Activated CD4-positive, alpha-beta T cell treated with anti-CD3 and anti-CD28 coated beads, Interleukin-2, amount 10 ng/mL, durations not matched to agents 24 days and 14 days (primary cell): Measurements from ENCODE around the gene UBE2H. TPM values are rescaled to one million over a fixed set of nuclear protein-coding genes. Genes with fewer than 3 reads are reported as not detected.
"Not testable (repeated sequence)": the region's sequence is repeated elsewhere in the genome, so short reads cannot be mapped to it uniquely, and the experiment has no call there.

ENCODE experiments used
- DNase-seq: peaks from one replicate; pipeline ENCODE4 v3.0.0; 2022
- H3K27ac Mint-ChIP-seq: one replicate; pipeline ENCODE4 v1.8.0; 2022; ENCODE audit warnings: mild to moderate bottlenecking, mixed read lengths
- H3K27me3 Mint-ChIP-seq: one replicate; pipeline ENCODE4 v1.8.0; 2022; ENCODE audit warnings: mixed read lengths
- H3K36me3 Mint-ChIP-seq: one replicate; pipeline ENCODE4 v1.8.0; 2022; ENCODE audit warnings: low read depth, mild to moderate bottlenecking, mixed read lengths
- H3K4me1 Mint-ChIP-seq: one replicate; pipeline ENCODE4 v1.8.0; 2021; ENCODE audit warnings: mixed read lengths
- H3K4me3 Mint-ChIP-seq: one replicate; pipeline ENCODE4 v1.8.0; 2022; ENCODE audit warnings: mild to moderate bottlenecking, moderate library complexity, mixed read lengths
- H3K9me3 Mint-ChIP-seq: one replicate; pipeline ENCODE4 v1.8.0; 2021; ENCODE audit warnings: mixed read lengths
- intact Hi-C: fragments of 100-400 bp; cut with micrococcal nuclease; formaldehyde crosslinking; loops from one replicate; pipeline ENCODE4 v1.15.1; 2023
- total RNA-seq: library from RNA; stranded (reverse); gene quantifications from 2 replicates; pipeline ENCODE4 v1.2.3, GENCODE V29; 2022

Gene UBE2H
- total RNA-seq, 1 donor from 2014 or later = 21.7 TPM

- no peaks in the 10 kb centered on the region for H3K4me1 Mint-ChIP-seq
- DNase-seq = no peak
- H3K4me3 Mint-ChIP-seq = no peak overlapping the region
- H3K27ac Mint-ChIP-seq = no peak overlapping the region
- intact Hi-C loops = no loop called here
- no peaks in the 10 kb centered on the region for H3K36me3 Mint-ChIP-seq
- peaks cover 8% of the 10 kb centered on the region for H3K9me3 Mint-ChIP-seq
- peaks cover 28% of the 10 kb centered on the region for H3K27me3 Mint-ChIP-seq
These were observed 136.0 kb downstream of the UBE2H start for GRCh38 chr7:129816742-129817141.

GRCh38 chr7:129807863-129808262 is 144.9 kb downstream of the UBE2H start:
- peaks cover 7% of the 10 kb centered on the region for H3K27me3 Mint-ChIP-seq
- no peak overlapping the region for H3K4me3 Mint-ChIP-seq
- H3K9me3 Mint-ChIP-seq = no peaks in the 10 kb centered on the region
- no peak overlapping the region for H3K27ac Mint-ChIP-seq
- DNase-seq = no peak
- no peaks in the 10 kb centered on the region for H3K36me3 Mint-ChIP-seq
- H3K4me1 Mint-ChIP-seq = no peaks in the 10 kb centered on the region
- intact Hi-C loops = no loop called here

GRCh38 chr7:129804890-129805719 is 147.7 kb downstream of the UBE2H start:
- H3K36me3 Mint-ChIP-seq = no peaks in the 10 kb centered on the region
- intact Hi-C loops = no loop called here
- H3K4me3 Mint-ChIP-seq = no peak overlapping the region
- no peak overlapping the region for H3K27ac Mint-ChIP-seq
- H3K27me3 Mint-ChIP-seq = peaks cover 4% of the 10 kb centered on the region
- H3K9me3 Mint-ChIP-seq = no peaks in the 10 kb centered on the region
- H3K4me1 Mint-ChIP-seq = no peaks in the 10 kb centered on the region
- DNase-seq = no peak

- Mint-ChIP-seq H3K9me3 (no peaks in the 10 kb centered on the region), H3K27me3 (peaks cover 4% of the 10 kb centered on the region), H3K27ac (no peak overlapping the region), H3K36me3 (no peaks in the 10 kb centered on the region), H3K4me3 (no peak overlapping the region), H3K4me1 (no peaks in the 10 kb centered on the region)
- DNase-seq = no peak
- intact Hi-C loops = no loop called here
These were observed 148.5 kb downstream of the UBE2H start for GRCh38 chr7:129804111-129804889.

GRCh38 chr7:129803546-129804081 is 149.1 kb downstream of the UBE2H start:
- Mint-ChIP-seq H3K27ac (no peak overlapping the region), H3K36me3 (no peaks in the 10 kb centered on the region), H3K9me3 (no peaks in the 10 kb centered on the region), H3K27me3 (peaks cover 4% of the 10 kb centered on the region), H3K4me3 (no peak overlapping the region), H3K4me1 (no peaks in the 10 kb centered on the region)
- DNase-seq = no peak
- intact Hi-C loops = no loop called here

- Mint-ChIP-seq H3K36me3 (no peaks in the 10 kb centered on the region), H3K27ac (no peak overlapping the region), H3K4me1 (no peaks in the 10 kb centered on the region), H3K4me3 (no peak overlapping the region), H3K9me3 (no peaks in the 10 kb centered on the region), H3K27me3 (peaks cover 4% of the 10 kb centered on the region)
- DNase-seq = no peak
- intact Hi-C loops = no loop called here
These were observed 150.9 kb downstream of the UBE2H start for GRCh38 chr7:129801882-129802281.

- intact Hi-C loops = no loop called here
- Mint-ChIP-seq H3K27ac (no peak overlapping the region), H3K27me3 (peaks cover 4% of the 10 kb centered on the region), H3K9me3 (no peaks in the 10 kb centered on the region), H3K4me3 (no peak overlapping the region), H3K4me1 (no peaks in the 10 kb centered on the region), H3K36me3 (no peaks in the 10 kb centered on the region)
- no peak for DNase-seq
These were observed 151.9 kb downstream of the UBE2H start for GRCh38 chr7:129800901-129801300.

- Mint-ChIP-seq H3K9me3 (no peaks in the 10 kb centered on the region), H3K4me1 (no peaks in the 10 kb centered on the region), H3K27me3 (peaks cover 4% of the 10 kb centered on the region), H3K4me3 (no peak overlapping the region), H3K27ac (no peak overlapping the region), H3K36me3 (no peaks in the 10 kb centered on the region)
- intact Hi-C loops = no loop called here
- no peak for DNase-seq
These were observed 153.3 kb downstream of the UBE2H start for GRCh38 chr7:129799350-129799955.

GRCh38 chr7:129798616-129799349 is 154.0 kb downstream of the UBE2H start:
- no peak overlapping the region for H3K4me3 Mint-ChIP-seq
- intact Hi-C loops = no loop called here
- H3K36me3 Mint-ChIP-seq = no peaks in the 10 kb centered on the region
- no peak overlapping the region for H3K27ac Mint-ChIP-seq
- H3K4me1 Mint-ChIP-seq = no peaks in the 10 kb centered on the region
- peaks cover 4% of the 10 kb centered on the region for H3K27me3 Mint-ChIP-seq
- DNase-seq = no peak
- no peaks in the 10 kb centered on the region for H3K9me3 Mint-ChIP-seq

- no peak overlapping the region for H3K4me3 Mint-ChIP-seq
- H3K27ac Mint-ChIP-seq = no peak overlapping the region
- intact Hi-C loops = no loop called here
- peaks cover 4% of the 10 kb centered on the region for H3K27me3 Mint-ChIP-seq
- no peaks in the 10 kb centered on the region for H3K4me1 Mint-ChIP-seq
- H3K36me3 Mint-ChIP-seq = no peaks in the 10 kb centered on the region
- DNase-seq = no peak
- H3K9me3 Mint-ChIP-seq = no peaks in the 10 kb centered on the region
These were observed 155.5 kb downstream of the UBE2H start for GRCh38 chr7:129797214-129797789.

GRCh38 chr7:129796186-129796775 is 156.5 kb downstream of the UBE2H start:
- intact Hi-C loops = no loop called here
- Mint-ChIP-seq H3K9me3 (no peaks in the 10 kb centered on the region), H3K4me1 (no peaks in the 10 kb centered on the region), H3K36me3 (no peaks in the 10 kb centered on the region), H3K27me3 (peaks cover 8% of the 10 kb centered on the region), H3K4me3 (no peak overlapping the region), H3K27ac (no peak overlapping the region)
- no peak for DNase-seq

GRCh38 chr7:129794461-129794860 is 158.3 kb downstream of the UBE2H start:
- H3K4me3 Mint-ChIP-seq, H3K36me3 Mint-ChIP-seq, H3K27ac Mint-ChIP-seq, intact Hi-C loops, H3K9me3 Mint-ChIP-seq, H3K4me1 Mint-ChIP-seq, DNase-seq: not testable (repeated sequence)
- H3K27me3 Mint-ChIP-seq = peaks cover 13% of the 10 kb centered on the region
